Aorta (tissue), 5 donors: ENCODE data around the gene RAD50. TPM values are rescaled to one million over a fixed set of nuclear protein-coding genes. Genes with fewer than 3 reads are reported as not detected.

Experiments used
- ATAC-seq: fragments of 200-7000 bp; cut with Tn5 transposase; one replicate; pipeline ENCODE4 v1.9.1; 2022; ENCODE audit warnings: moderate library complexity; ENCODE audit not compliant: low FRiP score
- DNase-seq, 2 donors: peaks; one replicate each; pipeline ENCODE4 v3.0.0-alpha.2; 2020
- H3K27ac ChIP-seq, 2 donors: one replicate each; pipeline ENCODE4 v1.5.1; 2013; ENCODE audit warnings: low read length in 2 of 2, mild to moderate bottlenecking in 2 of 2, moderate library complexity in 2 of 2, control low read depth in 1 of 2, inconsistent platforms in 1 of 2, low read depth in 1 of 2
- H3K27me3 ChIP-seq, 2 donors: one replicate each; pipeline ENCODE4 v1.6.1; 2013; ENCODE audit warnings: control low read depth in 1 of 2, low read length in 1 of 2, mild to moderate bottlenecking in 1 of 2, moderate library complexity in 1 of 2; ENCODE audit not compliant: insufficient read depth in 2 of 2, control insufficient read depth in 1 of 2
- H3K36me3 ChIP-seq, 2 donors: one replicate each; pipeline ENCODE4 v1.6.1; 2013; ENCODE audit warnings: control low read depth in 1 of 2, low read length in 1 of 2, mild to moderate bottlenecking in 1 of 2; ENCODE audit not compliant: insufficient read depth in 2 of 2, control insufficient read depth in 1 of 2
- H3K4me1 ChIP-seq, 2 donors: one replicate each; pipeline ENCODE4 v1.6.1; 2013; ENCODE audit warnings: low read length in 2 of 2, control low read depth in 1 of 2, mild to moderate bottlenecking in 1 of 2, moderate library complexity in 1 of 2; ENCODE audit not compliant: insufficient read depth in 2 of 2, control insufficient read depth in 1 of 2
- H3K4me3 ChIP-seq, 2 donors: one replicate each; pipeline ENCODE4 v1.5.1; 2013; ENCODE audit warnings: low read length in 2 of 2, control low read depth in 1 of 2, mild to moderate bottlenecking in 1 of 2
- H3K9me3 ChIP-seq: one replicate; pipeline ENCODE4 v1.6.1; 2013; ENCODE audit warnings: mild to moderate bottlenecking, low read length; ENCODE audit not compliant: control insufficient read depth
- WGBS, 2 donors: extraction: QIAGEN DNeasy Blood & Tissue Kit; methylation state at CpG; one replicate each; pipeline ENCODE4 v1.1.7; 2013; 5-methylcytosine and 5-hydroxymethylcytosine counted together
- intact Hi-C, 2 donors: fragments of 100-400 bp; cut with DNase I; formaldehyde crosslinking; loops; one replicate each; pipeline versions ENCODE4 v1.14.2 to v1.15.0; 2022
- polyA plus RNA-seq, 2 donors: library from polyadenylated mRNA; stranded (reverse); fragments of 200-250 nt; gene quantifications; one replicate each; pipeline ENCODE4 v1.2.3, GENCODE V29; 2013
- total RNA-seq, 2 donors: library from RNA; stranded (reverse); fragmentation: NEBNext Ultra II Directional; extraction: Animal tissue kit (Norgen Biotek cat#: 25700); gene quantifications; one replicate each; pipeline ENCODE4 v1.2.1, GENCODE V29; 2021
- donor health status: healthy with polysubstance abuse.
- donor health status: Bipolar disorder and iron deficiency.
- donor health status: DM: no; HTN: no; CAD: no.
- donor health status: DM: no; HTN: no; CAD: no.
- donor health status: DM: yes; HTN: yes; CAD: no.

Gene RAD50
- total and polyA plus RNA-seq, 4 donors: 6.1 to 36.3 (median 19.8) TPM

DNA sequence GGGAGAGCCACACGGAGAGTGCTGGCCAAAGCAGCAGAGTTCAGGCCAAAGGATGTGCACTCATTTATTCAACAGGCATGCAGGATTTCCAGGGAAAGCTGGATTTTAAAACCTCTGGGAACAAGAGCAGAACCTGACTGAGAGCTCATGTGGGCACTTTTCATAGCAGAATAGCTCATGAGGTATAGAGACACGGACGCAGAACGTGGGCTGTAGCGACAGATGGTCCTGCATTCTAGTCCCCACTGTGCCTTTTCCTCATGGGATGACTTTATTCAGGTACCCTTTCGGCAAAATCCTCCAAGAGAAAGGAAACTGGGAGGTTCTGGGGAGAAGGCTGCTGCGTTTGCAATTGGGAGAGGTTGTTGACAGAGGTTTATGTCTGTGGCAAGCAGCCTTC is 122.4 kb downstream of the RAD50 start:
- 90 to 94% methylated on average over 7 of the region's 7 CpGs for WGBS, 2 donors
- intact Hi-C loops: no loop called here
- ATAC-seq: no peak
- no peaks in the 10 kb centered on the region for H3K36me3 ChIP-seq
- H3K27ac ChIP-seq: no peak overlapping the region
- H3K4me1 ChIP-seq: no peaks in the 10 kb centered on the region
- H3K9me3 ChIP-seq: no peaks in the 10 kb centered on the region
- no peak overlapping the region for H3K4me3 ChIP-seq
- H3K27me3 ChIP-seq: no peaks in the 10 kb centered on the region
- no peak for DNase-seq

DNA sequence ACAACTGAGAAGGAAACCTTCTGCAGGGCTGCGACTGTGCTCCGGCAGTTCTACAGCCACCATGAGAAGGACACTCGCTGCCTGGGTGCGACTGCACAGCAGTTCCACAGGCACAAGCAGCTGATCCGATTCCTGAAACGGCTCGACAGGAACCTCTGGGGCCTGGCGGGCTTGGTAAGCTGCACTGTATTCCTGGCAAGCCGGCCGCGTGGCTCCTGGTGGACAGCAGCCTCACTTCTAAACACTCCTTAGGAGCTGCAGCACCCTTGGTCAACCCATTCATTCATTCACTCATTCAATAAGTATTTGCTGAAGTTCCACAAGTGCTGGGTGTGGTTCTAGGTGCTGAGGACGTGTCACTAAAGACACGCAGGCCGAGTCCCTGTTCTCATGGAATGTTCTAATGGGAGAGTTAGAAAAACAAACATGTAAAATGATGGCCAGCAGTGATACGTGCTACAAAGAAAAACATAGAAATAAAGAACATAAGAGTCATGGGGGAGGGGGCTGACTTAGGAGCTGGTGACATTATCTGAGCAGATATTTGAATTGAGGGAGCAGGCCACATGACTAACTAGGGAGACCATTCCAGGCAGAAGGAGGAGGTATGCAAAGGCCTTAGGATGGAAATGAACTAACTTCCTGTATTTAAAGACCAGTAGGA is 123.1 kb downstream of the RAD50 start:
- Histone ChIP-seq H3K27ac (no peak overlapping the region), H3K9me3 (no peaks in the 10 kb centered on the region), H3K4me1 (no peaks in the 10 kb centered on the region), H3K27me3 (no peaks in the 10 kb centered on the region), H3K36me3 (no peaks in the 10 kb centered on the region), H3K4me3 (no peak overlapping the region)
- DNase-seq (no peak), ATAC-seq (no peak)
- WGBS, 2 donors: 93% methylated on average over 15 of the region's 15 CpGs
- intact Hi-C loops: no loop called here

GRCh38 chr5:132680780-132681475 is 124.2 kb downstream of the RAD50 start:
- intact Hi-C loops: no loop called here
- Histone ChIP-seq H3K4me1 (no peaks in the 10 kb centered on the region), H3K27ac (no peak overlapping the region), H3K9me3 (no peaks in the 10 kb centered on the region), H3K36me3 (no peaks in the 10 kb centered on the region), H3K4me3 (no peak overlapping the region), H3K27me3 (no peaks in the 10 kb centered on the region)
- ATAC-seq (no peak), DNase-seq (no peak)
- WGBS, 2 donors: 96 to 97% methylated on average over 8 of the region's 8 CpGs

GRCh38 chr5:132681476-132681831 is 124.7 kb downstream of the RAD50 start:
- Histone ChIP-seq H3K4me3 (no peak overlapping the region), H3K9me3 (no peaks in the 10 kb centered on the region), H3K27me3 (no peaks in the 10 kb centered on the region), H3K4me1 (no peaks in the 10 kb centered on the region), H3K36me3 (no peaks in the 10 kb centered on the region), H3K27ac (no peak overlapping the region)
- DNase-seq (no peak), ATAC-seq (no peak)
- intact Hi-C loops: no loop called here
- WGBS, 2 donors: 92 to 96% methylated on average over 2 of the region's 2 CpGs

GRCh38 chr5:132681983-132682382 is 125.2 kb downstream of the RAD50 start:
- 95 to 97% methylated on average over 4 of the region's 4 CpGs for WGBS, 2 donors
- no peaks in the 10 kb centered on the region for H3K9me3 ChIP-seq
- intact Hi-C loops: no loop called here
- no peaks in the 10 kb centered on the region for H3K27me3 ChIP-seq
- no peak overlapping the region for H3K27ac ChIP-seq
- H3K4me1 ChIP-seq: no peaks in the 10 kb centered on the region
- ATAC-seq (no peak), DNase-seq (no peak)
- H3K36me3 ChIP-seq: no peaks in the 10 kb centered on the region
- H3K4me3 ChIP-seq: no peak overlapping the region

- intact Hi-C loops: no loop called here
- Histone ChIP-seq H3K4me1 (no peaks in the 10 kb centered on the region), H3K36me3 (no peaks in the 10 kb centered on the region), H3K27me3 (no peaks in the 10 kb centered on the region), H3K27ac (no peak overlapping the region), H3K4me3 (no peak overlapping the region), H3K9me3 (no peaks in the 10 kb centered on the region)
- DNase-seq (no peak), ATAC-seq (no peak)
- 91 to 93% methylated on average over 6 of the region's 6 CpGs for WGBS, 2 donors
Observed at GRCh38 chr5:132684491-132684890, 127.7 kb downstream of the RAD50 start.

GRCh38 chr5:132684922-132685720 is 128.3 kb downstream of the RAD50 start:
- DNase-seq (no peak), ATAC-seq (no peak)
- Histone ChIP-seq H3K4me1 (no peaks in the 10 kb centered on the region), H3K27ac (no peak overlapping the region), H3K27me3 (no peaks in the 10 kb centered on the region), H3K36me3 (no peaks in the 10 kb centered on the region), H3K9me3 (no peaks in the 10 kb centered on the region), H3K4me3 (no peak overlapping the region)
- 91 to 92% methylated on average over 12 of the region's 12 CpGs for WGBS, 2 donors
- intact Hi-C loops: no loop called here

DNA sequence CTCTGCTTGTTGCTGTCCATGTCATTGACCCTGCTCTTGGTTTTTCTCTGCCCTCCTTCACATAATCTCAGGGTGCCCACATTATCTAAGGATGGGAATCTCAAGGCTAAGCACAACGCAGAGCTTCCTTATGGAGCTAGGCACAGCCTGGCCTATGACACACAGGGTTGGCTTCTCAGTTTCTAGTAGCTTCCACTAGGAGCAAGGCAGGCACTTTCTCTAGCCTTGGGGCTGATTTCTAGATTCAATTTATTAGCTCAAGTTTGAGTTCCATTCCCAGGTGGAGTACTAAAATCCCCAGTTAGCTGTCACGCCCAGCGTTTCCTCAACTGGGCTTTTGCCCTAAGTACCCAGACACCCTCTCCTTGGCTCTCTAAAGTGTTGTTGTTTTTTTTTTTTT is 129.4 kb downstream of the RAD50 start:
- Histone ChIP-seq H3K4me3 (no peak overlapping the region), H3K27ac (no peak overlapping the region), H3K9me3 (no peaks in the 10 kb centered on the region), H3K4me1 (no peaks in the 10 kb centered on the region), H3K36me3 (no peaks in the 10 kb centered on the region), H3K27me3 (no peaks in the 10 kb centered on the region)
- no peak for ATAC-seq
- 96 to 97% methylated on average over 3 of the region's 3 CpGs for WGBS, 2 donors
- intact Hi-C loops: no loop called here
- DNase-seq: no peak
